Adipocyte (in vitro differentiated cells): Measurements from ENCODE around the gene TBC1D22B.
"Not testable (repeated sequence)": the region's sequence is repeated elsewhere in the genome, so short reads cannot be mapped to it uniquely, and the experiment has no call there.

Experiments
- DNase-seq: peaks from one replicate; pipeline ENCODE4 v3.0.0-alpha.2; 2015; ENCODE audit warnings: low read depth
- H3K27me3 ChIP-seq: replicated peaks from 2 replicates; pipeline ENCODE4 v1.7.0; 2013; ENCODE audit warnings: mild to moderate bottlenecking, low read length, moderate library complexity; ENCODE audit not compliant: control insufficient read depth, insufficient read depth
- H3K36me3 ChIP-seq: 2 replicates; pipeline ENCODE4 v1.7.0; 2013; ENCODE audit warnings: low read length, mild to moderate bottlenecking, moderate library complexity; ENCODE audit not compliant: control insufficient read depth, insufficient read depth, severe bottlenecking
- H3K4me1 ChIP-seq: 2 replicates; pipeline ENCODE4 v1.7.0; 2013; ENCODE audit warnings: mild to moderate bottlenecking, low read length, moderate library complexity; ENCODE audit not compliant: control insufficient read depth, insufficient read depth
- H3K4me3 ChIP-seq: 2 replicates; pipeline ENCODE4 v1.7.0; 2013; ENCODE audit warnings: mild to moderate bottlenecking, low read length, moderate library complexity
- H3K9ac ChIP-seq: 2 replicates; pipeline ENCODE4 v1.7.0; 2013; ENCODE audit warnings: mild to moderate bottlenecking, low read length, moderate library complexity
- H3K9me3 ChIP-seq: 2 replicates; pipeline ENCODE4 v1.7.0; 2013; ENCODE audit warnings: mild to moderate bottlenecking, low read length, moderate library complexity; ENCODE audit not compliant: control insufficient read depth

Gene TBC1D22B

DNA sequence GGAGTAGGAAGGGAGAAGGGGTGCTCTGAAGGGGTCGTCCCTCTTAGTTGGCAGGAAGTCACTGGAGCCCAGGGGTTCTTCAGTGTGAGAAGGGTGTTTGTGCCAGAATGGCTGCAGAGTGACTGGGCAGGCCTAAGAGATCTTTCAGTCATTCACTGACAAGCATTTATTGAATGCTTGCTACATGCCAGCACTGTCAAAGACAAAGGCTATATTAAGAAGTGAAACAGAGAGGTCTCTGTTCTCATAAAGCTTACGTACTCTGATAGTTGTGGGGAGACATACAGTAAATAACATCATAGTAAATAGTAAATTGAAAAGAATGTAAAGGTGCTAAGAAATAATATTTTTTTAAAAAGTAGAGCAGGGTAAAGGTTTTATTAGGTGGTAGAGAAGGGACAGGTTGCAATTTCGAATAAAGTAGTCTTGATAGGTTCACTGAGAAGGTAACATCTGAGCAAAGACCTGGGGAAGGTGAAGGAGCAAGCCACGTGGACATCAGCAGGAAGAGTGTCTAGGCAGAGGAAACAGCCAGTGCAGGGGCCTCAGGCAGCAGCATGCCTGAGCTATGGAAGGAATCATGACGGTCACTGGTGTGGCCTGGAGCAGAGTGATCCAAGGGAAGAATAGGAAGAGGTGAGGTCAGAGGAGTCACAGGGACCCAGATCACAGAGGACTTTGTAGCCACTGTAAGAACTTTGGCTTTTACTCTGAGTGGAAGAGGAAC is 59.9 kb downstream of the TBC1D22B start:
- no peaks in the 10 kb centered on the region for H3K27me3 ChIP-seq
- DNase-seq: no peak
- H3K36me3 ChIP-seq: peaks cover 36% of the 10 kb centered on the region
- H3K4me3 ChIP-seq: no peak overlapping the region
- H3K9ac ChIP-seq: no peak overlapping the region
- peaks cover 3% of the 10 kb centered on the region for H3K4me1 ChIP-seq
- no peaks in the 10 kb centered on the region for H3K9me3 ChIP-seq

DNA sequence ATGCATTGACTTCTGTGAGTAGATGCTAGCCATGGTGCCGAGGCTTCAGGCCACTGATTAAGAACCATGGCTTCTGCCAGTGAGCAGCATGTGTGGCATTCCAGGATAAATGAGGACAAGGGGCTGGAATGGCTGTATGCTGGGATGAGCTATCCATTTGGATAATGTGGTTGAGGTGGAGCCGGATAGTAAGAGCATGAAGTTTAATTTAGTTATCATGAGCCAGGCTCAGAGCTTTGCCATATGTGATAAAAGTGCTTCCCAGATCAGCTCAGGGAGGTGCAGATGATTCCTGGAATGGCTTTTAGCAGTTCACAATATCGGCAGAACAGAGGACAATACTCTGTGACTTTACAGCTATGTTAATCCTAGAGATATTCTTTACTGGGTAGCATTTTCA is 61.6 kb downstream of the TBC1D22B start:
- Histone ChIP-seq H3K36me3 (peaks cover 20% of the 10 kb centered on the region), H3K9ac (no peak overlapping the region), H3K27me3 (no peaks in the 10 kb centered on the region), H3K4me1 (peaks cover 13% of the 10 kb centered on the region), H3K4me3 (no peak overlapping the region), H3K9me3 (no peaks in the 10 kb centered on the region)
- DNase-seq: no peak

DNA sequence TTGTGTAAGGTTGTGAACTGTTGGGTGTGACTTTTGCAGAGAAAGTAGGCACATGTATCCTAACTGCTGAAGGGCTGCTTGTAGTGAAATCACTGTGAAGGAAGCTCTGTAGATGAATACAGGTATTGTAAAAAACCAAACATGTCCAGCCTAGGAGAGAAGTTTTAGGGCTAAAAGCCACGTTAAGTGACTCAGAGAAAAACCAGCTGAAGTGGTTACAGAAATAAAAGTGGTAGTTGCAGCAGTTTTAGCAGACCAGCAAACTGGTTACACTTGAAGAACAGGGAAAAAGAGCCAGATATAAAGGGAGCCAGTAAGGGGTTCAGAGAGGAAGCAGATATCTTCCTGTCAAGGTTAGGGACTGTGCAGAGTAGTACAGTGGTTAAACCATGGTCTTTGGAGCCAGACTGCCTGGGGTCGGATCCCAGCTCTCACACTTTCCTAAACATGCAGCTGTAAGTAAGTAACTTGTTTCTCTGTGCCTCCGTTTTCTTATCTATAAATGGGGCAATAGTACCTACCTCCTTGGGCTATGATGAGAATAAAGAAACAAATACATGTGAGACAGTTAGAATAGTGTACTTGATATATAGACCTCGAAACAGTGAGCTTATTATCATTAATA is 62.4 kb downstream of the TBC1D22B start:
- Histone ChIP-seq H3K4me3 (no peak overlapping the region), H3K27me3 (no peaks in the 10 kb centered on the region), H3K9ac (no peak overlapping the region), H3K36me3 (peaks cover 18% of the 10 kb centered on the region), H3K9me3 (no peaks in the 10 kb centered on the region), H3K4me1 (peaks cover 17% of the 10 kb centered on the region)
- peak; percentile 12 for DNase-seq

DNA sequence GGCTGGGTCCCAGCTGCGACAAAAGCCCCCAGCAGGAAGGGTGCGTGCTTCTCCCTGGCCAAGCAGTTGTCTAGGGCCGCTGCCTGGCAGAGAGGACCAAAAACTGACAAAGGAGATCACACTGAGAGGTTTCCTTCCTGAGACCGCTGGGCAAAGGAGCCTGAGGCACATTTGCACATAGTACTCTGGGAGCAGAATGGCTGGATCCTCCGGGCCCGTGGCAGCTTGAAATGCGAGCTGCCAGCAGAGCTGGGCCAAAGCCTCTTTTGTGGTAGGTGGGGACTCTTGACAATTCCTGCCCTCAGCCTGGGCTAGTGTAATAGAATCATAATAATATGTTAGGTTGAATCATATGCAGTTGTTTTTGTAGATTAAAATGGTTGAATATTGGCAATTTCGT is 63.1 kb downstream of the TBC1D22B start:
- Histone ChIP-seq H3K9me3 (no peaks in the 10 kb centered on the region), H3K4me3 (no peak overlapping the region), H3K36me3 (peaks cover 18% of the 10 kb centered on the region)

DNA sequence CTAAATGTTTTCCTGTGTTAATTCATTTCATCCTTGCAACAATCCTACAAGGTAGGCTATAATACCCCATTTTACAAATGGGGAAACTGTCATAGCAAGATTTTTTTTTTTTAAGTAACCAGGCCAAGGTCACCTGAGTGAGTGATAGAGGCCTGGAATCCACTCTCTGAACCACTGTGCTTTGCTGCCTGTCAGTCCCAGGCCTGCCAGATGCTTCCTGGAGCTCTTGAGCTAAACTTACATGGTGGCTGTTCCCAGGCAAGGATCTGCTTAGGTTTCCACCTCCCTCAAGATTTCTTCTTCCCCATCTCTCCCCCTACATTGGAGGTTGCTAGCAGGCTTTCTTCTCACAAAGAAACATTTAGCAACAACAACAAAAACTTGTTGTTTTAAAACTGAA is 63.5 kb downstream of the TBC1D22B start:
- no peak for DNase-seq
- peaks cover 18% of the 10 kb centered on the region for H3K36me3 ChIP-seq
- H3K9ac ChIP-seq: no peak overlapping the region
- H3K27me3 ChIP-seq: no peaks in the 10 kb centered on the region
- peaks cover 17% of the 10 kb centered on the region for H3K4me1 ChIP-seq
- H3K4me3 ChIP-seq: no peak overlapping the region
- no peaks in the 10 kb centered on the region for H3K9me3 ChIP-seq

More for the DNA sequence above, 63.1 kb downstream of the TBC1D22B start:
- peak; percentile 26 for DNase-seq
- peaks cover 17% of the 10 kb centered on the region for H3K4me1 ChIP-seq
- no peaks in the 10 kb centered on the region for H3K27me3 ChIP-seq
- H3K9ac ChIP-seq: no peak overlapping the region

DNA sequence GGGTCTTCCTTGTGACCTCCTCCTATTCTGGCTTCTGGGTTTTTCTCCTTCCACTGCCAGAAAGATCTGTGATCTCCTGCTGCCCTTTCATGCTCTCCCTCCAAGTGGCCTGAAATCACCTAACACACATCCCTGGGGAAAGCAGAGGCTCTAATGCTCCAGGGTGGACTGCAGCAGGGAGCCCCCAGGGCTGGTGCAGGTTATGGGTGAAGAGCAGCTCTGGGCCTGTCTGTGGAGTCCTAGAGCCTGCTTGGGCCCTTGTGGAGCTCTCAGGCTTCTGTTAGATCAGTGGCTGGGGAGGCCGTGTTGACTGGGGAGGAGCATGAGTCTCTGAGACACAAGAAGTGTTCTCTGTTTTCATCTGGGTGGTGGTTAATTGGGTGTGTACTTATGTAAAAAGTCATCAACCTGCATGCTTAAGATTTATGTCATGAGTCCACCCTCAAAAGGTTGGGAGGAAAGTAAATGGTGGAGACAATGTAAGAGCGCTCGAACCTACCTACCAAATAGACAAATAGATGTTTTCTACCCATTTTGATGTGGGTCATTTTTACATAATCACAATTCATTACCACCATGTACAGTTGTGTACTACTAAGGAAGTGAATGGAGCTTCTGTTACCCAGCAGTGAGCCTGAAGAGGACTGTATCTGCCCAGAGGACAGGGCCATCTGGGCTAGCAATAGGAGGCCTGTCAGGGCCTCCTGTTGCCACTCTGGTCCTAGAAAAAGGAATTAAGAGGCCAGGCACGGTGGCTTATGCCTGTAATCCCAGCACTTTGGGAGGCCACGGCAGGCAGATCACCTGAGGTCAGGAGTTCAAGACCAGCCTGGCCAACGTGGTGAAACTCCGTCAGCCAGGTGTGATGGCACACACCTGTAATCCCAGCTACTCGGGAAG is 64.2 kb downstream of the TBC1D22B start:
- H3K4me3 ChIP-seq: no peak overlapping the region

DNA sequence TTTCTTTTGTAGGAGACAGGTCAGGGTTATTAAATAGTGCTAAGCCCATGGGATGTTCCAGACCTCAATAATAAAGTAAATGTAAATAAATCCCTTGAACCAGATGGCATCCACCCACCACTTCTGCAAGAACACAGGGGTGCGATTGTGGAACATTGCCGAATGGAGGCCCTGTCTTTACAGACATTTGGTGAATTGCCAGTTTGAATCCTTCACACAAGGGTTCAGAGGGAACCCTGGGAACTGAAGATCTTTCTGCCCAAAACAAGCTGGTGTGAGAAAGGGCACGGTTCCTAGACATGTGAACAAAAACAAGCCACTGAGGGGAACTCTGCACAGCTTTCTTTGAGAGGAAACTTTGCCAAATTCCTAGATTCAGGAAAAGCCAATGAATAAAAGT is 66.0 kb downstream of the TBC1D22B start:
- Histone ChIP-seq H3K9ac (no peak overlapping the region), H3K9me3 (no peaks in the 10 kb centered on the region), H3K36me3 (no peaks in the 10 kb centered on the region), H3K4me1 (peaks cover 17% of the 10 kb centered on the region), H3K4me3 (no peak overlapping the region), H3K27me3 (no peaks in the 10 kb centered on the region)
- DNase-seq: peak; percentile 21

More for the DNA sequence above, 64.2 kb downstream of the TBC1D22B start:
- H3K9ac ChIP-seq: no peak overlapping the region
- peaks cover 15% of the 10 kb centered on the region for H3K36me3 ChIP-seq
- H3K4me1 ChIP-seq: peaks cover 17% of the 10 kb centered on the region
- DNase-seq: no peak
- H3K9me3 ChIP-seq: no peaks in the 10 kb centered on the region
- no peaks in the 10 kb centered on the region for H3K27me3 ChIP-seq

DNA sequence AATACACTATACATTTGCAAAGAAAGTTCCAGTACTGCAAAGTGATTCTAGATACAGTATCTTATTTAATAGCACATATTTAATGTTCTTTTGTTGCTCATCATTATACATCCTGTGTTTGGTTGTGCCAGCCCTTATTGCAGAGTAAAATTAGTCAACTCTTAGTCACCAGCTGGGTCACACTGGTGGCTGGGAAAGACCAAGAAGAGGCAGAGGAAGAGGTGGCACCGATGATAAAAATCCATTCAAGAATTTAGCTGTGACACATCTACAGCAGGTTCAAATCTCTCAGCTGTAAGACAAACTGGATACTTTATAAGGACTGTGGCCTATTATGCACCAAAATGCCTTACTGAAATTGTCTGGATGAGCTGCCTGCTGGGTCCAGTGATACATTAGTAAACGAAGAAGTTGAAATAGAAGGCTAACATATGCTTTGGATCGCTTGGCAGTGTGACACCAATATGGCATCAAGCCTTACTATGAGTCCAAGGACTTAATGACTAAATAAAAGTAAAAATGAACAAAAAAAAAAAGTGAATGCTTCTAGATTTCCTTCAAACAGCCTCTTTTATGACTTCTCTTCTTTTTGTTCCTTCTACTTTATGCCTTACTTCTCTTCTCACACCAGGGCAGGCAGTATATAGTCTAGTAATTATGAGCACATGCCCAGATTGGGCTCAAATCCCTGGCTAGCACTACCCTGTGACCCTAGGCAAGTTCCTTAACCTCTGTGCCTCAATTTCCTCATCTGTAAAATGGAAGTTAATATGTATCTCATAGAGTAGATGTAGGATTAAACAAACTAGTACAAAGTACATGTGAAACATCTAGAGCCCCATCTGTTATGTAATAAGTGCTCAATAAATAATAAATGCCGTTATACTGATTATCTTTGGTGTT is 66.8 kb downstream of the TBC1D22B start:
- no peak overlapping the region for H3K4me3 ChIP-seq
- DNase-seq: peak; percentile 25
- H3K36me3 ChIP-seq: peaks cover 3% of the 10 kb centered on the region
- no peaks in the 10 kb centered on the region for H3K27me3 ChIP-seq
- no peaks in the 10 kb centered on the region for H3K9me3 ChIP-seq
- H3K4me1 ChIP-seq: peaks cover 17% of the 10 kb centered on the region
- H3K9ac ChIP-seq: no peak overlapping the region

DNA sequence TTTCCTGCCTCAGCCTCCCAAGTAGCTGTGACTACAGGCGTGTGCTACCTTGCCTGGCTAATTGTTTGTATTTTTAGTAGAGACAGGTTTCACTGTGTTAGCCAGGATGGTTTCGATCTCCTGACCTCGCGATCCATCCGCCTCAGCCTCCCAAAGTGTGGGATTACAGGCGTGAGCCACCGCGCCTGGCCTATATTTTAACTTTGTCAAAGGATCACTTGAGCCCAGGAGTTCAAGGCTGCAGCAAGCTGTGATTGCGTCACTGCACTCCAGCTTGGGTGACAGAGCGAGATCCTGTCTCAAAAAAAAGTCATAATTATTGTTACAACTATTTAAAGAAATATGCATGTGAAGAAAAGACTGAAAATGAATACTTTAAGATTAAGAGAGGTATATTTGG is 72.8 kb downstream of the TBC1D22B start:
- H3K4me3 ChIP-seq, H3K27me3 ChIP-seq, DNase-seq, H3K4me1 ChIP-seq, H3K9ac ChIP-seq, H3K9me3 ChIP-seq: not testable (repeated sequence)
- peaks cover 39% of the 10 kb centered on the region for H3K36me3 ChIP-seq

DNA sequence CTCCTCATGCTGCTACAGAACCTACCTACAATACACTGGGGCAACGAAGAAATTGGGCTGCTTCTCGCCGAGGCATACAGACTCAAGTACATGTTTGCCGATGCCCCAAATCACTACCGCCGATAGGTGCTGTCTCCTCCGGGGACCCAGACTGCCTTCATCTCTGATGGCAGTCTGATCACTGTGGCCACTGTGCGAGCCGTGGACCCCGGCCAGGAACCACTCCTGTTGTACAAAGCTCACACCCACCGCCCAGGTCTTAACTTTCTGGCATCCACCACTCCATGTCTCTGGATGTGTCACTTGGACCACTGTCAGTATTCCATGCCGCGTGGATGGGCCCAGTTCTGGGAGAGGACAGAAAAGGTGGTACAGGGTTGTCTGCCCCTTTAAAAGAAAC is 73.5 kb downstream of the TBC1D22B start:
- H3K36me3 ChIP-seq: peaks cover 39% of the 10 kb centered on the region
- H3K4me1 ChIP-seq: no peaks in the 10 kb centered on the region
- no peak for DNase-seq
- H3K27me3 ChIP-seq: no peaks in the 10 kb centered on the region
- no peak overlapping the region for H3K9ac ChIP-seq
- no peak overlapping the region for H3K4me3 ChIP-seq
- H3K9me3 ChIP-seq: no peaks in the 10 kb centered on the region
